ENCODE data around the gene SIRPB2. TPM values are rescaled to one million over a fixed set of nuclear protein-coding genes. Genes with fewer than 3 reads are reported as not detected.
A peak's percentile ranks its signal among the peaks of the same experiment; 100 is the strongest.

Gene SIRPB2
- total and polyA plus RNA-seq, 10 of the 15 experiments (the other 5 are each of a cell fraction or from before 2014, with no cell fraction given), result not detected

- TF ChIP-seq REST (IDR thresholded peaks at IDR 0.05; ENCODE audit: low read depth, low read length) (no peak), RUNX3 (IDR thresholded peaks at IDR 0.05; ENCODE audit: low read length) (peak; percentile 95), EGR1 (IDR thresholded peaks at IDR 0.05; ENCODE audit: borderline replicate concordance in 1 of 2, low read depth in 2 of 2, low read length in 2 of 2) (no peak), EED (IDR thresholded peaks at IDR 0.05; ENCODE audit: low read depth) (peak; percentile 53; the same call in 1 of the 2 replicates), CUX1 (IDR thresholded peaks at IDR 0.05; ENCODE audit: insufficient replicate concordance, low read depth, low read length) (no peak), DPF2 (IDR thresholded peaks at IDR 0.05) (no peak), CHD2 (IDR thresholded peaks at IDR 0.05; ENCODE audit: borderline replicate concordance, low read depth, low read length) (no peak), RB1 (IDR thresholded peaks at IDR 0.05; ENCODE audit: borderline replicate concordance) (0 out of 2 replicates have a peak, but pooled peaks have one; percentile 45), E2F4 (IDR thresholded peaks at IDR 0.05; ENCODE audit: low read depth, low read length) (no peak), EZH2 (IDR thresholded peaks at IDR 0.05; ENCODE audit: borderline replicate concordance, control insufficient read depth, low read depth, low read length) (no peak), ZBTB4 (CRISPR knock-in tag; IDR thresholded peaks at IDR 0.05) (no peak), CREB1 (IDR thresholded peaks at IDR 0.05; ENCODE audit: low read depth) (peak; percentile 69), ATF3 (IDR thresholded peaks at IDR 0.05; ENCODE audit: borderline replicate concordance, extremely low read depth, low read depth, low read length) (no peak), NFYA (IDR thresholded peaks at IDR 0.05; ENCODE audit: borderline replicate concordance, low read depth, low read length) (no peak), SRF (IDR thresholded peaks at IDR 0.05; ENCODE audit: low read depth in 2 of 2, low read length in 2 of 2) (no peak)
These were observed 12.5 kb upstream of the SIRPB2 start (continued) for GRCh38 chr20:1503564-1504227.

Measured in GM12878 (cell line).